ENCODE results near the gene RAB11FIP4. TPM values are rescaled to one million over a fixed set of nuclear protein-coding genes. Genes with fewer than 3 reads are reported as not detected.
"Not testable (repeated sequence)": the region's sequence is repeated elsewhere in the genome, so short reads cannot be mapped to it uniquely, and the experiment has no call there.

The RAB11FIP4 gene, protein sequence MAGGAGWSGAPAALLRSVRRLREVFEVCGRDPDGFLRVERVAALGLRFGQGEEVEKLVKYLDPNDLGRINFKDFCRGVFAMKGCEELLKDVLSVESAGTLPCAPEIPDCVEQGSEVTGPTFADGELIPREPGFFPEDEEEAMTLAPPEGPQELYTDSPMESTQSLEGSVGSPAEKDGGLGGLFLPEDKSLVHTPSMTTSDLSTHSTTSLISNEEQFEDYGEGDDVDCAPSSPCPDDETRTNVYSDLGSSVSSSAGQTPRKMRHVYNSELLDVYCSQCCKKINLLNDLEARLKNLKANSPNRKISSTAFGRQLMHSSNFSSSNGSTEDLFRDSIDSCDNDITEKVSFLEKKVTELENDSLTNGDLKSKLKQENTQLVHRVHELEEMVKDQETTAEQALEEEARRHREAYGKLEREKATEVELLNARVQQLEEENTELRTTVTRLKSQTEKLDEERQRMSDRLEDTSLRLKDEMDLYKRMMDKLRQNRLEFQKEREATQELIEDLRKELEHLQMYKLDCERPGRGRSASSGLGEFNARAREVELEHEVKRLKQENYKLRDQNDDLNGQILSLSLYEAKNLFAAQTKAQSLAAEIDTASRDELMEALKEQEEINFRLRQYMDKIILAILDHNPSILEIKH
- 10 to 100 TPM; 38.6 to 41.1 TPM for total RNA-seq

DNA sequence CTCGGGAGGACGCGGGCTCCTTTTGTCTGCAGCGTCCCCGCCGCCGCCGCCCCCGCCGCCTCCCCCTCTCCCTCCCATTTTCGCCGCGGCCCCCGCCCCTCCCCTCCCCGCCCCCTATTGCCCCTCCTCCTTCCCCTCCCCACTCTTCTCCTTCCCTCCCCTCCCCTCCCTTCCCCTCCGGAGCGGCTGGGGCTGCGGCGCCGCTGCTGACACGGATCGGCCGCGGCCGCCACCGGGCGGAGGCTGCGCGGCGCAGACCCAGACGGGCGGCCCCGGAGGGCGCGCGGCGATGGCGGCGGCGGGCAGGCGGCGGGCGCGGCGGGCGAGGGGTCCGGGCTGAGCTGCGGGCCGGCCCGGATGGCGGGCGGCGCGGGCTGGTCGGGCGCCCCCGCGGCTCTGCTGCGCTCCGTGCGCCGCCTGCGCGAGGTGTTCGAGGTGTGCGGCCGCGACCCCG lies at the start of gene RAB11FIP4:
RAB11FIP4 (plus strand) TSS at position 180 of the 454 bp plus-strand sequence; CDS start at position 358, 178 bp downstream.
- Mint-ChIP-seq H3K36me3 (ENCODE audit: low read depth) (no peaks in the 10 kb centered on the region), H3K27ac (no peak within 1 kb of the TSS), H3K9me3 (no peaks in the 10 kb centered on the region), H3K27me3 (peaks cover 52% of the 10 kb centered on the region), H3K4me1 (peaks cover 13% of the 10 kb centered on the region), H3K4me3 (peak within 1 kb of the TSS; percentile 49)
- POLR2A ChIA-PET = no interaction called here
- CTCF ChIA-PET = interaction anchor here (0.5 to 0.6 kb wide), 2 partner anchors 68 to 1241 kb away, joined by 3 to 7 read pairs; no protein-coding TSS in a partner anchor
- DNase-seq = no peak

DNA sequence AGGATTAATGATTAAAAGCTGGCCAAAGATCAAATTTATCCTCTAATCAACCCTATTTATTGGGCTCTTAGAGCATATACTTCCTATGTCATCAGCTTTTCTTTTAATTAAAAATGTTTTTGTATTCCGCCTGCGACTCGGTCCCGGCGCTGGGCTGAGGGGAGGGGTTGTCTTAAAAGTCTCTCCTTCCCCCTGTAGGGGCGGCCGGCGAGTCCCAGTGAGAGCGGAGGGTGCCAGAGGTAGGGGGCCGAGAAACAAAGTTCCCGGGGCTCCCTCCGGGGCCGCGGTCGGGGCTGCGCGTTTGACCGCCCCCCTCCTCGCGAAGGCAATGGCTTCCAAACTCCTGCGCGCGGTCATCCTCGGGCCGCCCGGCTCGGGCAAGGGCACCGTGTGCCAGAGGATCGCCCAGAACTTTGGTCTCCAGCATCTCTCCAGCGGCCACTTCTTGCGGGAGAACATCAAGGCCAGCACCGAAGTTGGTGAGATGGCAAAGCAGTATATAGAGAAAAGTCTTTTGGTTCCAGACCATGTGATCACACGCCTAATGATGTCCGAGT lies 46.2 kb upstream of the RAB11FIP4 start:
- peaks cover 12% of the 10 kb centered on the region for H3K36me3 Mint-ChIP-seq (ENCODE audit: low read depth)
- CTCF ChIA-PET = not testable (repeated sequence)

DNA sequence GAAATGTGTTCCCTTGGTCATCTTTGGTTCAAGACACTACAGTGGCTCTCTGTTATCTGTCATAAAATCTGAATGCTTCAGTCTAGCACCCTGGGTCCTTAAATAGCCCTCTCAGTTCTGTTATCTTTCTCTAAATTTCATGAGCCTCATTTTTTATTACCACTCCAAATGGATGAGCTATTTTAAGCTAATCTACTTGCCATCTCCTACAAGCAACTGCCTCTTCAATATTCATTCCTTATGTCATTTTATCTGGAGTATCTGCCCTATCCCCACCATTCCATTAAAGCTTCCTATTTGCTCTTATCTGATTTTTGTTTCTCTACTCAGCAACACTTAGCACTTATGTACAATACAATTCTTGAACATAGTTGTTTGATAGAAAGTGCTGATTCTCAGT lies 42.0 kb upstream of the RAB11FIP4 start:
- no peak overlapping the region for H3K4me3 Mint-ChIP-seq
- no peaks in the 10 kb centered on the region for H3K9me3 Mint-ChIP-seq
- peaks cover 21% of the 10 kb centered on the region for H3K36me3 Mint-ChIP-seq (ENCODE audit: low read depth)
- no peak overlapping the region for H3K27ac Mint-ChIP-seq
- H3K27me3 Mint-ChIP-seq = no peaks in the 10 kb centered on the region
- no peaks in the 10 kb centered on the region for H3K4me1 Mint-ChIP-seq
- POLR2A ChIA-PET = no interaction called here
- no peak for DNase-seq
- CTCF ChIA-PET = no interaction called here

More for the DNA sequence above, 46.2 kb upstream of the RAB11FIP4 start:
- H3K4me3 Mint-ChIP-seq, POLR2A ChIA-PET, H3K27ac Mint-ChIP-seq, H3K27me3 Mint-ChIP-seq, H3K9me3 Mint-ChIP-seq, H3K4me1 Mint-ChIP-seq, DNase-seq: not testable (repeated sequence)

DNA sequence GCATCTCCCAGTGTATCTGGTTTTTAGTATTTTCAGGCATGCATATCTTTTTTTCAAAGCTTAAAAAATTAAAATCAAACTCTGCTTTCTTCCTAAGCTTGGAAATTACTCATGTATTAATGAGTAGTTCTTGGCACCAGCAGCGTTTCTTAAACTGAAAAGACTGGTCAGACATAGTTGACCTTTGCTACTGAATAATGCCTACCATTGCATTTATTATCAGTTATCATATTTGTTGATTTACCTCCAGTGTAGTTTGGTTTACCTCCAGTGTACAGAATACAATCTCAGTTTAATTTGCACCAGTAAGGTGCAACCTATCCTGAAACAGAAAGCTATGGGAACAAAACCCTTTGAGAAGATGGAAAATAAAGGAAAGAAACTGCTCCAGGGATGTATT lies 35.5 kb upstream of the RAB11FIP4 start:
- H3K27me3 Mint-ChIP-seq = no peaks in the 10 kb centered on the region
- H3K4me3 Mint-ChIP-seq = no peak overlapping the region
- no peaks in the 10 kb centered on the region for H3K4me1 Mint-ChIP-seq
- POLR2A ChIA-PET = no interaction called here
- H3K36me3 Mint-ChIP-seq (ENCODE audit: low read depth) = peaks cover 29% of the 10 kb centered on the region
- CTCF ChIA-PET = interaction anchor here (1.5 kb wide), 1 partner anchor 12 kb away, joined by 4 read pairs; no protein-coding TSS in a partner anchor
- H3K9me3 Mint-ChIP-seq = no peaks in the 10 kb centered on the region
- H3K27ac Mint-ChIP-seq = no peak overlapping the region
- DNase-seq = no peak

DNA sequence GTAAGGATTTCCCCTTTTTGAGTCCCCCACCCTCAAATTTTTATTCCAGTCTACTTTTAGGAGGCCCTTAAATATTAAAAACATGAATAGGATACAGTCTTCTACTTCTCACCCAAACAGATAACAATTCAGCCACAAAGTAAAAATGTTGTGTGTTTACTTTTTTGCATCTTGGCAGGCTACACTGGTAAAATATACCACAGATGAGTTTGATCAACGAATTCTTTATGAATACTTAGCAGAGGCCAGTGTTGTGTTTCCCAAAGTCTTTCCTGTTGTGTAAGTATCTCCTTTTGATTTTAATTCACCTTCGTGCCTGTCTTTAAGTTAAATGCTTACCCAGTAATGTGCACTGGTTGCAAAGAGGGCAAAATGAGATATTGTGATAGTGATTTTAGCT lies 34.4 kb upstream of the RAB11FIP4 start:
- Mint-ChIP-seq H3K27ac (no peak overlapping the region), H3K9me3 (no peaks in the 10 kb centered on the region), H3K4me1 (no peaks in the 10 kb centered on the region), H3K27me3 (no peaks in the 10 kb centered on the region), H3K4me3 (no peak overlapping the region), H3K36me3 (ENCODE audit: low read depth) (peaks cover 33% of the 10 kb centered on the region)
- ChIA-PET CTCF (no interaction called here), POLR2A (no interaction called here)
- no peak for DNase-seq

DNA sequence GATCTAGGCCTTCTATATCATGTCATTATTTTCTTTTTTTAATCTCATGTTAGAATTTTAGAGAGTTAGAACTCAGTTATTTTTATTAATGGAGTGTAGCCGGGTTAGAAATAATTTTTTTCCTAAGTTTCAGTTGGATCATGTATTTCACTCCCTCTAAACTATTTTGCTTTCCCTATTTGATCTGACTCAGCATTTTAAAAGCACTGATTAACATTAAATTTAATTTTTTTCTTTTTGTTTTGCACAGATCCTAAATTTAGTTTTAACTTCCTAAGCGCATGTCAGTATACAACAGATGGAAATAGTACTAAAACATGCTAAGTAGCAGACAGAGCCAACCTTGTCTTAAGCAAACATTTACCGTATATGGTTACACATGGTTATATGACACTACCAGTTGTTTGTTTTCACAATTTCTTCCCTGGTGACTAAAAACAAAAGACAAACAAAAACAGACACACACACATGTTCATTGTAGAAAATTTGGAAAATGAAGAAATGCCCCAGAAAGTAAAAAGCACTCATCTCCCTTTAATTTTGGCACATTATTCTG lies 33.6 kb upstream of the RAB11FIP4 start:
- Mint-ChIP-seq H3K4me1 (no peaks in the 10 kb centered on the region), H3K27ac (no peak overlapping the region), H3K27me3 (no peaks in the 10 kb centered on the region), H3K36me3 (ENCODE audit: low read depth) (peaks cover 33% of the 10 kb centered on the region), H3K4me3 (no peak overlapping the region), H3K9me3 (no peaks in the 10 kb centered on the region)
- ChIA-PET POLR2A (no interaction called here), CTCF (no interaction called here)
- DNase-seq = no peak

DNA sequence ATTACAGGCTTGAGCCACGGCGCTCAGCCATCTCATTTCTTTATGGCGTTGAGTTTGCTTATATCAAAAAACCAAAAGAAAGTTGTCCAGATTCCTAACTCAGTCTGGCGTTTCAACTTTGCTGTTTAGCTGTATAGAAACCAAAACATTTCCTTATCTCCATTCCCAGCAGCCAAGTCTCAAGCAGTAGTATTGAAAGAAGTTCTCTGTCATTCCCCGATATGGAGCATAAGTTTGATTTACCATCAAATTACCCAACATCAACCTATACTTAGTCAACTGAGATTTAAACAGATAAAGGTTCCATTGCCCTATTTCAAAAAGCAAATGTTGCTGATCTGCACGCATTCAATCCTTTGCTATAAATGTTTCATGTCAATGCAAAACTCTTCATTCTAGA lies 27.5 kb upstream of the RAB11FIP4 start:
- H3K27me3 Mint-ChIP-seq = no peaks in the 10 kb centered on the region
- POLR2A ChIA-PET = no interaction called here

DNA sequence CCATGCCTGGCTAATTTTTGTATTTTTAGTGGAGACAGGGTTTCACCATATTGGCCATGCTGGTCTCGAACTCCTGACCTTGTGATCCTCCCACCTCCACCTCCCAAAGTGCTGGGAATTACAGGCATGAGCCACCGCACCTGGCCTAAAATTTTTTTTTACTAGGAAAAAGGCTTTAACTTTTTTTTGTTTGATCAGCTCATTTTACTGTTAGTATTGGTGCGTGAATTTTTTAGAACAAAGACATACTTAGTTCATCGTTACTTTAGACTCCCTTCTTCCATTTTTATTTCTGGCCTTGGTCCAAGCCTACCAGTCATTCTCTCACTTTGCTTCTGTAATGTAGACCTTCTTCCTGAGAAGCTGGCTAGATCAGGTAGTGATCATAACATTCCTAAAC lies 25.4 kb upstream of the RAB11FIP4 start:
- ChIA-PET POLR2A (no interaction called here), CTCF (interaction anchor here (1.5 kb wide), 1 partner anchor 149 kb away, joined by 5 read pairs; no protein-coding TSS in a partner anchor)
- no peak overlapping the region for H3K4me3 Mint-ChIP-seq
- H3K27me3 Mint-ChIP-seq = no peaks in the 10 kb centered on the region
- no peak overlapping the region for H3K27ac Mint-ChIP-seq
- no peak for DNase-seq
- H3K4me1 Mint-ChIP-seq = peaks cover under 1% of the 10 kb centered on the region
- H3K9me3 Mint-ChIP-seq = no peaks in the 10 kb centered on the region
- peaks cover 7% of the 10 kb centered on the region for H3K36me3 Mint-ChIP-seq (ENCODE audit: low read depth)

More for the DNA sequence above, 27.5 kb upstream of the RAB11FIP4 start:
- Mint-ChIP-seq H3K9me3 (no peaks in the 10 kb centered on the region), H3K4me3 (no peak overlapping the region), H3K27ac (no peak overlapping the region), H3K4me1 (no peaks in the 10 kb centered on the region), H3K36me3 (ENCODE audit: low read depth) (peaks cover 17% of the 10 kb centered on the region)
- DNase-seq = no peak
- CTCF ChIA-PET = interaction anchor here (1.6 kb wide), 1 partner anchor 25 kb away, joined by 3 read pairs; no protein-coding TSS in a partner anchor

DNA sequence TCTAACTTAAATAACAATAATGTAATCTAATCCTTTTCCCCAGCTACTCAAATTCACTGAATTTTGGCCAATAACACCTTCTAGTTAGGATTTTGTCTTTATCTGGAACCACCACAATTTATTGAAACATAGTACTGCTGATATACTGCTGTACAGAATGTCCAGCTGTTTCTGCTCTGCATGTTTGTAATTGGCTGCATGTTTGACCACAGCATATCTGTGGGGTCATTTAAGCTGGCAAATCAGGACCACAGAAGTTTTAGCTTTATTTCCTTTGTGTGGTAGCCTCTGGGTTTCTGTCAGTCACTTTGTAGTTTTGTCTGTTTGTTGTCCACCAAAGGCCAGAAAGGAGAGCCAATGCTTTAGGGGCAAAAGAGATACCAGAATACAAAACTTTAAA lies 22.2 kb upstream of the RAB11FIP4 start:
- H3K4me1 Mint-ChIP-seq = peaks cover 17% of the 10 kb centered on the region
- no peaks in the 10 kb centered on the region for H3K9me3 Mint-ChIP-seq
- no peaks in the 10 kb centered on the region for H3K27me3 Mint-ChIP-seq
- CTCF ChIA-PET = interaction anchor here (1.0 to 1.7 kb wide), 4 partner anchors 9 to 20 kb away, joined by 3 to 5 read pairs (median 3); no protein-coding TSS in a partner anchor
- POLR2A ChIA-PET = no interaction called here
- H3K27ac Mint-ChIP-seq = no peak overlapping the region
- DNase-seq = no peak
- H3K36me3 Mint-ChIP-seq (ENCODE audit: low read depth) = no peaks in the 10 kb centered on the region
- no peak overlapping the region for H3K4me3 Mint-ChIP-seq

DNA sequence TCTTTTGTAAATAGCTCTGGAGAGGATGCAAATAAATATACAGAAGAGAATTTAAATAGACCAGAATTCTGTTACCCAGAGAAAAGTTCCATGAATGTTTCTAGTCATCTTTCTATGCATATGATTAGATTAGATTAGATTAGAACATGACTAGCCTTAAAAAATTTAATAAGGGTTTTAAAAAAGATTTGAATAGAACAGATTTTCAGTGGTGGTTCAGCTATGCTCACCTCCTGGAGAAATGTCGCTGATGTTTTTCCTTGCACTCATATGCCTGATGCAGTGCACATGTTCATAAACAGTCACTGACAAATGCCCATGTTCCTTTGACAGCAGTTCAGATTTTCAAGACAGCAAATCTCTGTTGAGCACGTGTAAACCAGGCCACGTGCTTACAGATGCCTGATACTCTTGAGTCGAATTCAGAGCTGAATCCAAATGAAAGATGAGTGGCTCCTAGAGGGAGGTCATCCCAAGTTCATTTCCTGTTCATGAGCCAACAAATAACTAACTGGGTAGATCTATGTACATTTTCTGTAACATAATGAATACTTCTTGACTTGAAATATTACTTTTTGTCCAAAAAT lies 19.9 kb upstream of the RAB11FIP4 start:
- peaks cover 17% of the 10 kb centered on the region for H3K4me1 Mint-ChIP-seq
- no peaks in the 10 kb centered on the region for H3K36me3 Mint-ChIP-seq (ENCODE audit: low read depth)
- no peak overlapping the region for H3K4me3 Mint-ChIP-seq
- H3K9me3 Mint-ChIP-seq = no peaks in the 10 kb centered on the region
- no peak for DNase-seq
- CTCF ChIA-PET = interaction anchor here (0.6 to 2.3 kb wide), 9 partner anchors 52 to 453 kb away, joined by 3 to 9 read pairs (median 3); no protein-coding TSS in a partner anchor
- POLR2A ChIA-PET = interaction anchor here (0.8 to 2.2 kb wide), 4 partner anchors 53 to 65 kb away, joined by 3 to 7 read pairs (median 6); partner anchors contain the start of gene EVI2B
- H3K27me3 Mint-ChIP-seq = no peaks in the 10 kb centered on the region
- H3K27ac Mint-ChIP-seq = no peak overlapping the region

DNA sequence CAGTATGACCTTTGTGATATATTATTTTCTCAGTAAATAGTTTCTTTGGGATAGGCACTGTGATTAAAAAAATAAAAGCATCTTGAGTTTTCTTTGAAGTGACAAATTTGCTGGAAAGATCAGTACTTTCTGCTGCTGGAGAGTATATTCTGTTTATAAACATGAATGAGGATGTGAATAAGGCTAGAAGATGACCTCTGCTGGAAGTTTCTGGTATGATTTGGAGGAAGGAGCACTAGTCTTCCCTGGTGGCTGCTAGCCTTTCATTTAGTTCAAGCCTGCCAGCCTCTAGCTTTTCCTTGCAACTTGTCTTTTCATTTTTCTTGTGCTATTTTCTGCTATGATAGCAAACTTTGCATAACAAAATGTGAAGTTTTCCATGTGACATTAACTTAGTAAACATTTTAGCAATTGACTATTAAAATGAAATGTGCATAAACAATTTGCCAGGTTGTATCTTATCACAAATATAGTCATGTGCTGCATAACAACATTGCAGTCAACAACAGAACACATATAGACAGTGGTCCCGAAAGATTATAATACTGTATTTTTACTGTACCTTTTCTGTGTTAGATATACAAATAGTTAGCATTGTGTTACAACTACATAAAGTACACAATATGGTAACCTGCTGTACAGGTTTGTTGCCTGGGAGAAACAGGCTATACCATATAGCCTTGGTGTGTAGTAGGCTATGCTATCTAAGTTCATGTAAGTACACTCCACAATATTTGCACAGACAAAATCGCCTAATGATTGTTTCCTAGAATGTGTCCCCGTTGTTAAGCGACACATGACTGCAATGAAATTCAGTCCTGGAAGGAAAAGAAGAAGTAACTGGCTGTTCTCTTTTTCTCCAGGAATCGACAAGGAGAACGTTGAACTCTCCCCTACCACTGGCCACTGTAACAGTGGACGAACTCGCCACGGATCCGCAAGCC lies 18.1 kb upstream of the RAB11FIP4 start:
- peaks cover 17% of the 10 kb centered on the region for H3K4me1 Mint-ChIP-seq
- H3K36me3 Mint-ChIP-seq (ENCODE audit: low read depth) = no peaks in the 10 kb centered on the region
- no peak for DNase-seq
- no peaks in the 10 kb centered on the region for H3K27me3 Mint-ChIP-seq
- no peak overlapping the region for H3K4me3 Mint-ChIP-seq
- ChIA-PET CTCF (interaction anchor here (0.6 to 2.3 kb wide), 16 partner anchors 10 to 365 kb away, joined by 3 to 14 read pairs (median 5); no protein-coding TSS in a partner anchor), POLR2A (interaction anchor here (1.0 to 2.2 kb wide), 3 partner anchors 55 to 63 kb away, joined by 4 to 6 read pairs (median 6); partner anchors contain the start of gene EVI2B)
- no peaks in the 10 kb centered on the region for H3K9me3 Mint-ChIP-seq
- H3K27ac Mint-ChIP-seq = no peak overlapping the region

DNA sequence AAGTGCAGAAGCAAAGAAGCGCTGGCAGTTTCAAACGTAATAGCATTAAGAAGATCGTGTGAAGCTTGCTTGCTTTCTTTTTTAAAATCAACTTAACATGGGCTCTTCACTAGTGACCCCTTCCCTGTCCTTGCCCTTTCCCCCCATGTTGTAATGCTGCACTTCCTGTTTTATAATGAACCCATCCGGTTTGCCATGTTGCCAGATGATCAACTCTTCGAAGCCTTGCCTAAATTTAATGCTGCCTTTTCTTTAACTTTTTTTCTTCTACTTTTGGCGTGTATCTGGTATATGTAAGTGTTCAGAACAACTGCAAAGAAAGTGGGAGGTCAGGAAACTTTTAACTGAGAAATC lies 17.4 kb upstream of the RAB11FIP4 start:
- Mint-ChIP-seq H3K27ac (no peak overlapping the region), H3K36me3 (ENCODE audit: low read depth) (no peaks in the 10 kb centered on the region), H3K27me3 (no peaks in the 10 kb centered on the region), H3K4me1 (peaks cover 17% of the 10 kb centered on the region), H3K4me3 (no peak overlapping the region), H3K9me3 (no peaks in the 10 kb centered on the region)
- ChIA-PET POLR2A (no interaction called here), CTCF (interaction anchor here (0.6 to 2.3 kb wide), 4 partner anchors 9 to 96 kb away, joined by 3 to 9 read pairs (median 7); no protein-coding TSS in a partner anchor)
- no peak for DNase-seq
